Large intestine (tissue), 3 donors: ENCODE data around the gene STK32B. TPM values are rescaled to one million over a fixed set of nuclear protein-coding genes. Genes with fewer than 3 reads are reported as not detected.
"Not testable (repeated sequence)": the region's sequence is repeated elsewhere in the genome, so short reads cannot be mapped to it uniquely, and the experiment has no call there.

Source experiments
- DNase-seq, 2 donors: peaks; one replicate each; pipeline versions ENCODE4 v3.0.0 to v3.0.0-alpha.2; 2013
- H3K27ac ChIP-seq: one replicate; pipeline ENCODE4 v1.5.1; 2013; ENCODE audit warnings: low read length
- H3K27me3 ChIP-seq: 2 replicates; pipeline ENCODE4 v1.6.1; 2013; ENCODE audit warnings: low read length; ENCODE audit not compliant: control insufficient read depth, insufficient read depth
- H3K36me3 ChIP-seq: 2 replicates; pipeline ENCODE4 v1.6.1; 2013; ENCODE audit warnings: low read length; ENCODE audit not compliant: control insufficient read depth, insufficient read depth
- H3K4me1 ChIP-seq: one replicate; pipeline ENCODE4 v1.6.1; 2013; ENCODE audit warnings: low read length; ENCODE audit not compliant: control insufficient read depth, insufficient read depth
- H3K4me3 ChIP-seq: one replicate; pipeline ENCODE4 v1.5.1; 2013; ENCODE audit warnings: low read length
- H3K9me3 ChIP-seq: one replicate; pipeline ENCODE4 v1.6.1; 2013; ENCODE audit warnings: mild to moderate bottlenecking, low read depth, low read length, moderate library complexity; ENCODE audit not compliant: control insufficient read depth
- WGBS: methylation state at CpG from one replicate; pipeline ENCODE4 v1.1.5; 2013; ENCODE audit warnings: low lambda C conversion rate; ENCODE audit not compliant: insufficient coverage; 5-methylcytosine and 5-hydroxymethylcytosine counted together
- polyA plus RNA-seq: library from polyadenylated mRNA; unstranded; fragments of 120-200 nt; gene quantifications from one replicate; pipeline ENCODE4 v1.2.1, GENCODE V29; 2013

The STK32B gene
- polyA plus RNA-seq, 1 donor: 1.6 TPM

- no peaks in the 10 kb centered on the region for H3K36me3 ChIP-seq
- no peak overlapping the region for H3K27ac ChIP-seq
- WGBS: no CpG with 5 or more reads among the region's 5 CpGs
- no peak overlapping the region for H3K4me3 ChIP-seq
- no peaks in the 10 kb centered on the region for H3K4me1 ChIP-seq
- H3K27me3 ChIP-seq: no peaks in the 10 kb centered on the region
- H3K9me3 ChIP-seq: no peaks in the 10 kb centered on the region
- no peak for DNase-seq
These were observed 117.6 kb downstream of the STK32B start for GRCh38 chr4:5168891-5169290.

GRCh38 chr4:5175836-5176235 lies 124.6 kb downstream of the STK32B start:
- H3K27ac ChIP-seq, H3K4me3 ChIP-seq, H3K27me3 ChIP-seq, H3K9me3 ChIP-seq, H3K4me1 ChIP-seq, DNase-seq, H3K36me3 ChIP-seq: not testable (repeated sequence)
- WGBS: no CpG with 5 or more reads among the region's 11 CpGs

- H3K36me3 ChIP-seq: no peaks in the 10 kb centered on the region
- H3K27me3 ChIP-seq: no peaks in the 10 kb centered on the region
- no CpG with 5 or more reads among the region's 6 CpGs for WGBS
- no peak overlapping the region for H3K4me3 ChIP-seq
- H3K27ac ChIP-seq: no peak overlapping the region
- no peaks in the 10 kb centered on the region for H3K4me1 ChIP-seq
- H3K9me3 ChIP-seq: no peaks in the 10 kb centered on the region
- no peak for DNase-seq
These were observed 133.3 kb downstream of the STK32B start for GRCh38 chr4:5184606-5185005.

- 93% methylated on average over 3 of the region's 6 CpGs for WGBS
- Histone ChIP-seq H3K4me1 (no peaks in the 10 kb centered on the region), H3K9me3 (no peaks in the 10 kb centered on the region), H3K4me3 (no peak overlapping the region), H3K27me3 (no peaks in the 10 kb centered on the region), H3K27ac (no peak overlapping the region), H3K36me3 (no peaks in the 10 kb centered on the region)
- DNase-seq: no peak
These were observed 134.3 kb downstream of the STK32B start for GRCh38 chr4:5185551-5185950.

- Histone ChIP-seq H3K36me3 (no peaks in the 10 kb centered on the region), H3K4me3 (no peak overlapping the region), H3K9me3 (no peaks in the 10 kb centered on the region), H3K27me3 (no peaks in the 10 kb centered on the region), H3K4me1 (no peaks in the 10 kb centered on the region), H3K27ac (no peak overlapping the region)
- no CpG with 5 or more reads among the region's 14 CpGs for WGBS
- DNase-seq: no peak
These were observed 135.2 kb downstream of the STK32B start for GRCh38 chr4:5186271-5187064.

- Histone ChIP-seq H3K36me3 (no peaks in the 10 kb centered on the region), H3K4me1 (no peaks in the 10 kb centered on the region), H3K9me3 (no peaks in the 10 kb centered on the region), H3K4me3 (no peak overlapping the region), H3K27me3 (no peaks in the 10 kb centered on the region), H3K27ac (no peak overlapping the region)
- WGBS: 90% methylated on average over 2 of the region's 10 CpGs
- no peak for DNase-seq
These were observed 136.8 kb downstream of the STK32B start for GRCh38 chr4:5188130-5188529.

GRCh38 chr4:5191831-5192230 lies 140.6 kb downstream of the STK32B start:
- Histone ChIP-seq H3K4me1 (no peaks in the 10 kb centered on the region), H3K9me3 (no peaks in the 10 kb centered on the region), H3K4me3 (no peak overlapping the region), H3K27ac (no peak overlapping the region), H3K36me3 (no peaks in the 10 kb centered on the region), H3K27me3 (no peaks in the 10 kb centered on the region)
- WGBS: no CpG with 5 or more reads among the region's 6 CpGs
- DNase-seq: no peak

- Histone ChIP-seq H3K27me3 (no peaks in the 10 kb centered on the region), H3K9me3 (no peaks in the 10 kb centered on the region), H3K27ac (no peak overlapping the region), H3K36me3 (no peaks in the 10 kb centered on the region), H3K4me1 (no peaks in the 10 kb centered on the region), H3K4me3 (no peak overlapping the region)
- WGBS: 100% methylated on average over 1 of the region's 6 CpGs
- no peak for DNase-seq
These were observed 141.0 kb downstream of the STK32B start for GRCh38 chr4:5192271-5192670.

GRCh38 chr4:5192678-5193077 lies 141.4 kb downstream of the STK32B start:
- DNase-seq: no peak
- Histone ChIP-seq H3K4me1 (no peaks in the 10 kb centered on the region), H3K27me3 (no peaks in the 10 kb centered on the region), H3K4me3 (no peak overlapping the region), H3K27ac (no peak overlapping the region), H3K9me3 (no peaks in the 10 kb centered on the region), H3K36me3 (no peaks in the 10 kb centered on the region)
- 50% methylated on average over 2 of the region's 12 CpGs for WGBS

- no peaks in the 10 kb centered on the region for H3K27me3 ChIP-seq
- H3K4me1 ChIP-seq: no peaks in the 10 kb centered on the region
- H3K27ac ChIP-seq: no peak overlapping the region
- WGBS: no CpG with 5 or more reads among the region's 7 CpGs
- H3K9me3 ChIP-seq: no peaks in the 10 kb centered on the region
- no peak for DNase-seq
- no peaks in the 10 kb centered on the region for H3K36me3 ChIP-seq
- H3K4me3 ChIP-seq: no peak overlapping the region
These were observed 147.6 kb downstream of the STK32B start for GRCh38 chr4:5198656-5199541.
